NOMO-1 treated with dmso at 0.1 percent for 144 hours (cell line): ENCODE measurements around the gene LMF1.
"Not testable (repeated sequence)": the region's sequence is repeated elsewhere in the genome, so short reads cannot be mapped to it uniquely, and the experiment has no call there.

ENCODE experiments used
- DNase-seq: peaks from one replicate; lab custom pipeline; 2025; ENCODE audit not compliant: unreplicated experiment; lab: John Stamatoyannopoulos, UW

Gene LMF1

DNA sequence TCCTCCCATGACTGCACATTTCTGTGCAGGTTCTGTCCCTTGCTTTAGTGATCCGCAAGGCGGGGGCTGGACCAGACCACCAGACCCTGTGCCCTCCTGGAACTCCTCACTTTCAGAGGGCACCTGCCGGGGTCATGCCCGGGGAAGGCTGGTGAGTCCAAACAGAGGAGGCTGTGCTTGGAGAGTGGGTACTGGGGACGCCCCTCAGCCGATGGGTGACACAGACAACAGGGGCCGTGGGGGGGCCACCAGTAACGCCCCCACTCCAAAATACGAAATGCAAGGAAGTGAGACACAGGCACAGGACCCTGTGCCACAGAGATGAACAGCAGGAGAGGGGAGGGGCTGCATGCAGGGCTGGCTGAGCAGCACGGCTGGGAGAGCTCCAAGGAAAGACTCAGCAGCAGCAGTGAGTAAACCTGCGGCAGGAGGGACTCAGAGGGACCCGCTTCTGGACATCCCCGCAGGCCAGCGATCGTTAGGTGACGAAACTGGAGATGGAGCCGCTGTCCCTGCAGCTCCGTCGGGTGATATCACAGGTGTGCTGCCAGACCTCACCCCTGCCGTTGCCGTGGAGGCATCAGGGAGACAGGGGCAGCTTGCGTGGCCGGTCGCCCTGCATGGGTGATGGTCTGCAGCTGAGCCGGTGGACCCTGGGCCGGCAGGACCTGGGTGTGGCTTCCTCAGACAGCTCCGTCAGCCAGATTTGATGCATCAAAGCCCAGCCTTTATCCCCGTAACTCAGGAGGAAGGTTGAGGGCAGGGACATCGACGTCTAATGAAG is 99.0 kb downstream of the LMF1 start:
- DNase-seq: no peak

- no peak for DNase-seq
These were observed 99.8 kb downstream of the LMF1 start for GRCh38 chr16:870856-871561.

- DNase-seq: no peak
These were observed 100.8 kb downstream of the LMF1 start for GRCh38 chr16:869823-870641.

- no peak for DNase-seq
These were observed 101.7 kb downstream of the LMF1 start for GRCh38 chr16:868846-869822.

- no peak for DNase-seq
These were observed 102.4 kb downstream of the LMF1 start for GRCh38 chr16:868386-868755.

- DNase-seq: no peak
These were observed 103.1 kb downstream of the LMF1 start for GRCh38 chr16:867421-868385.

DNA sequence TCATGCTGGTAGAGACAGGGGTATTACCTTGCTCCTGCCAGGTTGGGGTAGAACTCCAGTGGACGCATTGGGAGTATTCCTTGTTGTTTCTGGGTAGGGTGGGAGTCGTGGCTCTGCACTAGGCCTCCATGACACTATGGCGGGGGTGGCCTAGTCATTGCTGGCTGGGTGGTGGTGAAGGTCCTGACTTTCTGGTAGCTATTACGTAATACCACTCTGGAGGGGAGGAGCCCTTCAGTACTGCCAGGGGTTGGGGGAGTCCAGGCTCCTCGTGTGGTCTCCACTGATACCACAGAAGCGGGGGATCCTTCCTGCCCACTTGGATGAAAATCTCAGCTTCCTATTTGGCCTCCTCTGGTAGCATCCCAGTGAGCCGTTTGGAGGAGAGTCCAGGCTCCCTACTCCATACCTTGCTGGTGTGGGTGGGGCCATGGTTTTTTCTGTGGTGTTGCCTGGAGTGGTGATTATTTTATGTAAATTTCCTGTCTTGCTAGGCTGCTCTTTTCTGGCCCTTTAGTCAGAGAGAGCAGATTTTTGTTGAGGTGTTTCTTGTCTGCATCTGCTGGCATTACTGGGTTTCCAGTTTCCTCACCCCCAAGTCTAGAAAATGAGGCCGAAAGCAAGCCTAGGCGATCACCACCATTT is 104.4 kb downstream of the LMF1 start:
- no peak for DNase-seq

GRCh38 chr16:865026-865425 is 105.8 kb downstream of the LMF1 start:
- DNase-seq: no peak

- no peak for DNase-seq
These were observed 109.3 kb downstream of the LMF1 start for GRCh38 chr16:861446-861845.

- DNase-seq: no peak
These were observed 109.9 kb downstream of the LMF1 start for GRCh38 chr16:860891-861290.

- DNase-seq: not testable (repeated sequence)
These were observed 111.8 kb downstream of the LMF1 start for GRCh38 chr16:858971-859370.

DNA sequence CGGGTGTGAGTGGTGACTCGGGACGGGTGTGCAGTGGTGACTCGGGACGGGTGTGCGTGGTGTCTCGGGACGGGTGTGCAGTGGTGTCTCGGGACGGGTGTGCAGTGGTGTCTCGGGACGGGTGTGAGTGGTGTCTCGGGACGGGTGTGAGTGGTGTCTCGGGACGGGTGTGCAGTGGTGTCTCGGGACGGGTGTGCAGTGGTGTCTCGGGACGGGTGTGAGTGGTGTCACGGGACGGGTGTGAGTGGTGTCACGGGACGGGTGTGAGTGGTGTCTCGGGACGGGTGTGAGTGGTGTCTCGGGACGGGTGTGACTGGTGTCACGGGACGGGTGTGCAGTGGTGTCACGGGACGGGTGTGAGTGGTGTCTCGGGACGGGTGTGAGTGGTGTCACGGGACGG is 112.3 kb downstream of the LMF1 start:
- not testable (repeated sequence) for DNase-seq

GRCh38 chr16:856811-857210 is 114.0 kb downstream of the LMF1 start:
- DNase-seq: no peak

- DNase-seq: no peak
These were observed 114.7 kb downstream of the LMF1 start for GRCh38 chr16:856101-856500.

- no peak for DNase-seq
These were observed 115.3 kb downstream of the LMF1 start for GRCh38 chr16:855471-855870.

GRCh38 chr16:854808-855410 is 115.9 kb downstream of the LMF1 start:
- DNase-seq: no peak

GRCh38 chr16:853981-854807 is 116.6 kb downstream of the LMF1 start:
- no peak for DNase-seq

DNA sequence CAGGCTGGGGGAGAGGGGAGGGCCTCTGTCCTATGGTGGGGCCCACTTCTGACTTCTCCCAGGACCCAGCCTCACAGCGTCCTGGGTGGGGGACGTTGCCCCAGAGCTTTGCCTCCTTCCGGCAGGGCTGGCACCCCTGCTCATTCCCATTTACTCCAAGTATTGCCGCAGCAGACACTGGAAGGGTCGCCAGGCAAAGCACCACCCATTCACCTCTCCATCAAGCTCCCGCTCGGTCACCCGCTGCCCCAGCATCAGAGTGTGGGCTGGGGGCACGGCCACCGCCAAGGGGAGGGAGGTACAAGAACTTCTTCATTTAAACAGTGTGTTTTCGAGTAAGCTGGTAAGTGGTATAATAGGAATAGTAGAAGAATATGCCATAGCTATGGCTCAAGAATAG is 117.5 kb downstream of the LMF1 start:
- no peak for DNase-seq
